CD4-positive, alpha-beta T cell treated with Interleukin-21 for 1 hour (primary cell): Measurements from ENCODE around the gene DAGLB.
A peak's percentile ranks its signal among the peaks of the same experiment; 100 is the strongest.
"Not testable (repeated sequence)": the region's sequence is repeated elsewhere in the genome, so short reads cannot be mapped to it uniquely, and the experiment has no call there.

ENCODE experiments used
- DNase-seq: peaks from one replicate; pipeline ENCODE4 v3.0.0-alpha.2; 2020

The DAGLB gene

DNA sequence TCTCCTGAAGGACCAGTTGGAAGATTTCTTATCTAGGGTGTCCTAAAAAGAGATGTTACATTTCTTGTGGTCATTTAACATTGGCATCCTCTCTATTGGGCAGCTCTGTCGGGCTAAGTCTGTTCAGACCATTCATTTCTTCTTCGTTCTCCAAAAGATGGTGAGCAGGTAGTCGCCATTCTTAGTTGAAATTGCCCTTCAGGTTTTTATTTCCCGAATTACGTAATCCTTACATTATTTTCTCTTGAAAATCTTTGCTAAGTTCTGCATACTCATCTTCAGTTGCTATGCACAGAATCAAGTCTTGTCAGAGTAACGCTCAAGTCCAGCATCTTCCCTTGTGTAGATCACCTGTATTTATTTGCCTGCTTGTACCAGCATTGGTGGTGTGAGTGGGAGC, 53.6 kb downstream of the DAGLB start:
- no peak for DNase-seq

DNA sequence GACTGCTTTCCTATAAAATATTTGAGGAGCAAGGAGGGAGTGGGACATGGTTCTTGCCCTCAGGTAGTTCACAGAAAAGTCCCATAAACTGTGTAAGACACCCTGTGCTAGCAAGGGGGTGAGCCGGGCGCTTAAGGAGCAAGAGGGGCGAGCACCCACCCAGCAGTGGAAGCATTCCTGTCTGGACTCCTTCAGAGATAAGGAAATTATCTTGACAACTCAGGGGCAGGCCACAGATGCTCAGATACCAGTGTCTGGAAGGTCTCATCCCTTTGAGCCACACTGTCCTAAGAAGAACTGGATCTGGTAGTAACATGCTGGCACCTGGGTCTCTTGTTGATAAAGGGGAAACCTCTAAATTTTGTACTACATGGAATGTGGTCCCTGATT, 54.1 kb downstream of the DAGLB start:
- no peak for DNase-seq

DNA sequence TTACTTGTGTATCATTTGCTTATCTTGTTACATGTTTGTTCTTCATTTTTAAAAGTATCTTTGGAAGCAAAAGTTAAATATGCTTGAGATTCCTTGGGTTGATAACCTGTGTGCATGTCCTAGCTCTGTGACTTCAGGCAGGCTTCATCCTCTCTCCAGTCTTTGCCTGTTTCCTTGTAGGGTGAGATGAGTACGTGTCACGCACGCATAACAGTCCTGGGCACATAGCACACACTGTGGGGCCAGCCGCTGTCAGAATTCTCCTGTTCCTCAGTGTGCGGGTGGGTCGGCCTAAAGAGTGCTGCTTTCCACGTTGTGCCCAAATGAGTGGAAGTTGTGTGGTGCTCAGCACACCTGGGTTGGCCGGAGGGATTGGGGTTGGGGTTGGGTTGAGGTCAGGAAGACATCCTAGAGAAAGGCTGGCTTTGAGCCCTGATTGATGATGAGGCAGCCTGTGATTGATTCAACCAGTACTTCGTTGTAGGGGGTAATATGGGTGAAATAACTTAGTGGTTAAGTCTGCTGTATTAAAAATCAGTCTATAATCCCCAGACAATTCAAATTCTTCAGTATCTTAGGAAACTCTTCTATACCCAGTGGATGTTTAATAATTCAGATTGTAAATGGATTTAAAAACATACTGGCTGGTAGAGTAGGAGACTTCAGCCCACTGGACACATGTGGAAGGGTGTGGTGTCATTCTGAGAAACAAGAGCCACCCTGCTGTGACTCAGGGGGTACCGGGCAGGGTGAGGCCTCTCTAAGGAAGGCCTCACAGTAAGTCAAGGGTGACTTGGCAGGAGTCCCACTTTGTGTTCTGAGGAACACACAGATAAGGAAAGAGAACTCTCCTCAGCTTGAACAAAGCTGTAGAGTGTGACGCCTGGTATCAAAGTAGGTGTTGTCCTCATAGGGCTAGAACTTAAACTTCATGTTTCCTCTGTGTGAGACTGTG, 54.8 kb downstream of the DAGLB start:
- no peak for DNase-seq

DNA sequence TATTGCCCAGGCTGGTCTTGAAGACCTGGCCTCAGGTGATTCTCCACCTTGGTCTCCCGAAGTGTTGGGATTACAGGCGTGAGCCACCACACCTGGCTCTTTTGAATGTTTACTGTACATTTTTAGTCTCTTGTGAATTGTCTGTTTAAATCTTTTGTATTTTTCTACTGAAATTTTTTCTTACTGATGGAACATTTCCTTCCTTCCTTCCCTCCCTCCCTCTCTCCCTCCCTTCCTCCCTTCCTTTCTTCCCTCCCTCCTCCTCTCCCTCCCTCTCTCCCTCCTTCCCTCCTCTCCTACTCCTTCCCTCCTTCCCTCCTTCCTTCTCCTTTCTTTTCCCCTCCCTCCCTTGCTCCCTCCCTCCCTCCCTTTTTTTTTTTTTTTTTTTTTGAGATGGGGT, 58.0 kb downstream of the DAGLB start:
- no peak for DNase-seq

- no peak for DNase-seq
These were observed 59.9 kb downstream of the DAGLB start for GRCh38 chr7:6387734-6388294.

DNA sequence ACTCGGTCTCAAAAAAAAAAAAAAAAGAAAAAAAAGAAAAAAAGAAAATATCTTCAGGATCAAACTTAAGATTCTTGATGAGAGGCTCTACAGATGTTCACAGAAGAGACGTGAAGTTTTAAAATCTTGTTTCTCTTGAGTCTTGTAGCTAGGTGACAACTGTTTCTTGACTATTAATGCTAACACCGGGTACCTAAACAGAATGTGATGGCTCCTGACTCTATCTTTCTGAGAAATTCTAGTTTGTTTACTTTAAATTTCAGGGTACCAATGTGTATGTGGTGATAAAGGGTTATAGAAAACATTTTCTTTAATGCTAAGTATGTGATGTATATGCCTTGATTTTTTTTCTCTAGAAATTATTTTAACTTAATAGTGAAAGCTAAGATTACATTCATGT, 61.0 kb downstream of the DAGLB start:
- no peak for DNase-seq

- no peak for DNase-seq
These were observed 61.7 kb downstream of the DAGLB start for GRCh38 chr7:6385909-6386560.

DNA sequence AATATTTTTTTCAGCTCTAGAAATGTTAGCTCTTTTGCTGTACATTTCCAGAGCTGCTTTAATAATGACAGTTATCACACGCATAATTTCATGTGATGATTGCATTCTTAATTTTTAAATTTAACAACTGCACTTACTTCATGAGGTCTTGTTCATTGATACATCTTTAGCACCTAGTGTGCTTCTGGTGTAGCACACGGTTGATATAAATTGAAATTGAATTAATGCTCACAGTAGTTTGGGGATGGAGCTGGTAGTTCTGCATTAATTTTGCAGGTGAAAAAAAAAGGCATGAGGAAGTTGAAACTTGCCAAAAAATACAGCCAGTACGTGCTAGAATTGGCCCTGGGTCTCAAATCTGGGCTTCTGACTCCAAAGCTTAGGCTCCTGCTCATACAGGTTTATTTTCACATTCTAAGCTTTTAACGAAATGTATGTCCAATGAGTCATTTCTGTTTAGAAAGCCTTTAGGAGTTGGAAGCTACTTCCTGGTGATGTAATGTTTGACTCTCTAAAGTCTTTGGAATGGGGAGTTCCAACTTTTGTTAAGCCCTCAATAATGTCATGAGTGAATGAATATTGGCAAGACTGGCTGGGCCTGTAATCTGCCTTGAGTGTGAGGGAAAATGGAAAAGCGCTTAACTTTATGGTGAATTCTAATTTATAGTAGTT, 62.5 kb downstream of the DAGLB start:
- no peak for DNase-seq

GRCh38 chr7:6384327-6384726, 63.4 kb downstream of the DAGLB start:
- DNase-seq, result no peak

DNA sequence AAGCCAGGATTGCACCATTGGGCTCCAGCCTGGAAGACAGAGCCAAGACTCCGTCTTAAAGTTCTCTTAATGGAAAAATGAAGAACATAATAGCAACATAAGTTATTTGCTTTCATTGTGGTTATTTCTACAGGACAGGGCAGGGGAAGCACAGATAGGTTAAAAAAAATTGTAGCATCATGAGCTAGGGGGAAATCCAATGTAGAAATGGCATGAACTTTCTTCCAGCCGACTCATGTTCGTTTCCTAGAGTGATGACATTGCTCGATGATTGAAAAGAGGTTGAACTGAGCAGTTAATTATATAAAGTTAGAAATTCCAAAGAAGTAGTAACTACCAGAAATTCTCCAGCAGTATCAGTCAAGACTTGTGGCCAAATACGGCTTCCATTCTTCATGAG, 64.9 kb downstream of the DAGLB start:
- no peak for DNase-seq

DNA sequence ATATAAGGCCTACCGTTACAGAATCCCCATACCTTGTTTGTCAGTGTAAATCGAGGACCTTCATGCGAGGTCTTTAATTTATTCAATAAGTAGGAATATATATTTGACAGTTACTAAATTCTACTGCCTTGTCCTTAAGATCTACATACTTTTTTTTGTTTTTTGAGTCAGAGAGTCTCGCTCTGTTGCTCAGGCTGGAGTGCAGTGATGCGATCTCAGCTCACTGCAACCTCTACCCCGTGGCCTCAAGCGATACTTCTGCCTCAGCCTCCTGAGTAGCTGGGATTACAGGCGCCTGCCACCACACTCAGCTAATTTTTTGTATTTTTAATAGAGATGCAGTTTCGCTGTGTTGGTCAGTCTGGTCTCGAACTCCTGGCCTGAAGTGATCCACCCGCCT, 65.9 kb downstream of the DAGLB start:
- DNase-seq, result not testable (repeated sequence)

DNA sequence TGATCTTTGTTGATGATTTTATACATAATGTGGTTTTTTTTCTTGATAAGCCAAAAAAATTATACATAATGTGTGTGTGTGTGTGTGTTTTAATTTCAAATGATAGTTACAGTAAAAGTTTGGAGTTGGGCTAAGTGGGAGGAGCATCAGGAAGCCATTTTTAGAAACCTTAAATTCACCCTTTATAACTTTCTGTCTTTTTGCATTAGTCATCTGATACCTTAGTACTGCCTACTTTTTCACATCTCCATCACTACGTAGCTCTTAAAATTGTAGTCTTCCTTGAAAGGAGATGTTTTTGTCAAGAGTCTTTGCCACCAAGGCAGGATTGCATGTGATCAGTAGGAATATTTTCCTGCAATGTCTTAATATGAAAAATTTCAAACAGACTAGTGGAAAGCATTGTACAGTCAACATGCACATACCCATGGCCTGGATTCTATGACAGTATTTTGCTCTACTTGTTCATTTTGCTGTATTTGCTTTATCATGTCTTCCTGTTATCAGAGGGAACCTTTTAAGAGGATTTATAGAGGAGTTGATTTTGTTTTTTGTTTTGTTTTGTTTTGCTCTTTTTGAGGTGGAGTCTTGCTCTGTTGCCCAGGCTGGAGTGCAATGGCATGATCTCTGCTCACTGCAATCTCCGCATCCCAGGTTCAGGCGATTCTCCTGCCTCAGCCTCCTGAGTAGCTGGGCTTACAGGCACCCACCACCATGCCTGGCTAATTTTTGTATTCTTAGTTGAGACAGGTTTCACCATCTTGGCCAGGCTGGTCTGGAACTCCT, 67.3 kb downstream of the DAGLB start:
- DNase-seq, result no peak

GRCh38 chr7:6379886-6380285, 67.9 kb downstream of the DAGLB start:
- no peak for DNase-seq

GRCh38 chr7:6378556-6378955, 69.2 kb downstream of the DAGLB start:
- not testable (repeated sequence) for DNase-seq

DNA sequence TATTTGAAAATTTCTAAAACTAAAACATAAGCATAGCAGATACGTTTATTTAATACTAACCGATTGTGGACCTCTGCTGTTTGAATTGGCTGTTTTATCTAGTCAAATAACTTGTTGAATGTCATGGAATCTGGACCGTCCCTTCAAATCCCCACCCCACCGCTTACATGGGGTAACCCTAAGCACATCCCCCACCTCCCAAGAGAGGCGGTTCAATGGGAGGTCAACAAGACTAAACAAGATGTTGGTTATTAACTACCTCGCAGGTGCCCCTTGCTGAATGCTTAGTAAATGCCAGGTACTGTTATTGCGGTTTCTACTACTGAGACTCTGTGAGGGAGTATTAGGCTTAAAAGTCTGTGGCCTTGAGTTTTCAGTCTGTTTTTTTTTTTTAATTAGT, 70.9 kb downstream of the DAGLB start:
- no peak for DNase-seq

- peak; percentile 37 for DNase-seq
These were observed 72.2 kb downstream of the DAGLB start for GRCh38 chr7:6375348-6376101.

DNA sequence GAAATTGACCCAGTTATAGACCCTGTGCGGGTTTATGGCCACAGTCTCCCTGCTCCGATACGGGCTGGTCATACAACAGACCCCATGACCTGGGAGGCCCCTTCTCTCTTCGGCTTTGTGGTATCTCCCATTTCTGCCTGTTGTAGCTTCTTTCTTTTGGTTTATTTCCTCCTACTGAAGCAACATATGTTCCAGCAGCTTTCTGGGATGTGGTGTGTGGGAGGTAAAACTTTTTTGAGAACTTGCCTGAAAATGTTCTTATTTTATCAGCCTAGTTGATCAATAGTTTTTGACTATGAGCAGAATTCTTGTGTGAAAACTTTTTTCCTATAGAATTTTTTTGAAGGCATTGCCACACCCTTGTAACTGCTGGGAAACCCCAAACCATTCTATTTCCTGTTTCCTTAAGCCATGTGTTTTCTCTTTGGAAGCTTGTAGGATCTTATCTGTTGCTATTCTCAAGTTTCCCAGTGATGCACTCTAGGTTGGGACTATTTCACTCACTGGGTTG, 80.0 kb downstream of the DAGLB start:
- no peak for DNase-seq

- DNase-seq, result no peak
These were observed 82.3 kb downstream of the DAGLB start for GRCh38 chr7:6365451-6365850.

DNA sequence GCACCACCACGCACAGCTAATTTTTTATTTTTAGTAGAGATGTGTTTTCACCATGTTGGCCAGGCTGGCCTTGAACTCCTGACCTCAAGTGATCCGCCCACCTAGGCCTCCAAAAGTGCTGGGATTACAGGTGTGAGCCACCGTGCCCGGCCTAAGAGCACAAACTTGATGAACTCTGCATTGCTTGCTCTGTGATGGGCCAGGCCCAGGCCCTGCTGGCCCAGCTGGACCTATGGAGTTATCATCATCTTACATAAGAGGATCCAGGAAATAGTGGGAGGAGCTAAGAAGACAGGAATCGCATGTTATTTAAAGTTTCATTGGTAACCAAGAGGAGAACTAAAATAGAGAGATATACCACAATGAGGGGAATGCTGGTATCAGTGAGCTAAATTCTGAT, 86.9 kb downstream of the DAGLB start:
- no peak for DNase-seq

- DNase-seq, result no peak
These were observed 88.0 kb downstream of the DAGLB start for GRCh38 chr7:6359734-6360133.
